GM12892 (cell line): ENCODE data around the gene ACSS1.

ENCODE experiments used
- POLR2A ChIP-seq: IDR thresholded peaks from 2 replicates; pipeline ENCODE4 v1.6.1; 2011; ENCODE audit warnings: low read depth, low read length, control low read depth
- POLR2AphosphoS5 ChIP-seq: IDR thresholded peaks from 2 replicates; pipeline ENCODE4 v1.6.1; 2011; ENCODE audit warnings: low read depth, low read length, control low read depth

DNA sequence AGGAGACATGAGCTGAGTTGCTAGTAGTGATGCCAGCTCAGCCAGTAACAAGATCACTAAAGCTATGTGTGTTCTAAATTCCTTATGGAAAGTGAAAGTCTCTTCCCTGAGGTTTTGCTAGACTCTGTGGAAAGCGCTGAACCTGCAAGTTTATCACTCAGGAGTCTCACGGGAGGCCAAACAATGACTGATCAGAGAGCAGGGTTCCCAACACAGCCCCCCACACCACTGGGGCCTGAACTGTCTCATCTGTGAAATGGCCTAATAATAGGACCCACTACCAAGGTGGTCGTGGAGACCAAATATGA lies 19.9 kb downstream of the ACSS1 start:
- no peak for TF ChIP-seq POLR2A
- TF ChIP-seq POLR2AphosphoS5, result no peak
